IMR-90 (cell line): ENCODE data around the gene NOA1. TPM values are rescaled to one million over a fixed set of nuclear protein-coding genes. Genes with fewer than 3 reads are reported as not detected.

ENCODE experiments used
- ATAC-seq: fragments of 200-7000 bp; cut with Tn5 transposase; 2 replicates; pipeline ENCODE4 v1.9.1; 2020; ENCODE audit warnings: low read depth, mild to moderate bottlenecking, moderate library complexity
- BruUV-seq: library from RNA; stranded (reverse); fragments of 400-500 nt; replicated peaks from 2 replicates; lab custom pipeline; 2021; lab: Mats Ljungman, UMichigan
- CTCF ChIA-PET: fragments of 300-600 bp; formaldehyde crosslinking; extraction: SDS; loops from one replicate; lab custom pipeline; 2021; ENCODE audit warnings: antibody characterized with exemption; lab: Yijun Ruan, JAX
- POLR2A ChIA-PET: fragments of 300-600 bp; sonication (Branson Sonifier 250); formaldehyde crosslinking; loops from one replicate; lab custom pipeline; 2022; ENCODE audit warnings: antibody characterized with exemption; ENCODE audit not compliant: unreplicated experiment; lab: Charles Lee
- DNase-seq: peaks from one replicate; pipeline ENCODE4 v3.0.0; 2013
- H2AFZ ChIP-seq: replicated peaks from 2 replicates; pipeline ENCODE3; 2013; ENCODE audit warnings: low read length, mild to moderate bottlenecking; ENCODE audit not compliant: poor library complexity
- H2AK5ac ChIP-seq: 2 replicates; pipeline ENCODE4 v1.6.1; 2013; ENCODE audit warnings: low read depth, low read length, inconsistent platforms
- H2AK9ac ChIP-seq: replicated peaks from 2 replicates; pipeline ENCODE3; 2013; ENCODE audit warnings: mild to moderate bottlenecking, low read depth, low read length, moderate library complexity; ENCODE audit not compliant: poor library complexity
- H2BK120ac ChIP-seq: 2 replicates; pipeline ENCODE4 v1.6.1; 2013; ENCODE audit warnings: low read depth, low read length, inconsistent platforms
- H2BK15ac ChIP-seq: 3 replicates; pipeline ENCODE4 v1.6.1; 2013; ENCODE audit warnings: low read depth, low read length, inconsistent platforms
- H2BK20ac ChIP-seq: 2 replicates; pipeline ENCODE4 v1.6.1; 2013; ENCODE audit warnings: low read depth, mild to moderate bottlenecking, inconsistent platforms, low read length, moderate library complexity
- H2BK5ac ChIP-seq: 2 replicates; pipeline ENCODE4 v1.6.1; 2013; ENCODE audit warnings: mild to moderate bottlenecking, low read depth, low read length, inconsistent platforms; ENCODE audit not compliant: poor library complexity, severe bottlenecking
- H3K14ac ChIP-seq: replicated peaks from 2 replicates; pipeline ENCODE4 v1.6.1; 2013; ENCODE audit warnings: low read depth, low read length, inconsistent platforms
- H3K18ac ChIP-seq: 2 replicates; pipeline ENCODE4 v1.6.1; 2013; ENCODE audit warnings: low read depth, low read length, control low read depth
- H3K23ac ChIP-seq: 2 replicates; pipeline ENCODE4 v1.6.1; 2013; ENCODE audit warnings: low read depth, low read length, inconsistent platforms
- H3K27ac ChIP-seq: 2 replicates; pipeline ENCODE4 v1.5.1; 2013; ENCODE audit warnings: mild to moderate bottlenecking, control low read depth, low read length; ENCODE audit not compliant: insufficient read depth
- H3K27me3 ChIP-seq: 2 replicates; pipeline ENCODE4 v1.6.1; 2013; ENCODE audit warnings: low read length; ENCODE audit not compliant: control insufficient read depth, insufficient read depth
- H3K36me3 ChIP-seq: 2 replicates; pipeline ENCODE4 v1.6.1; 2013; ENCODE audit warnings: low read length, mixed read lengths; ENCODE audit not compliant: control insufficient read depth, insufficient read depth
- H3K4ac ChIP-seq: 2 replicates; pipeline ENCODE4 v1.6.1; 2013; ENCODE audit warnings: low read depth, low read length, inconsistent platforms
- H3K4me1 ChIP-seq: 2 replicates; pipeline ENCODE4 v1.6.1; 2013; ENCODE audit warnings: low read length, mixed read lengths; ENCODE audit not compliant: control insufficient read depth, insufficient read depth
- H3K4me2 ChIP-seq: 2 replicates; pipeline ENCODE4 v1.6.1; 2013; ENCODE audit warnings: low read depth, mild to moderate bottlenecking, control low read depth, low read length, moderate library complexity
- H3K4me3 ChIP-seq: 2 replicates; pipeline ENCODE4 v1.5.1; 2013; ENCODE audit warnings: low read depth, mild to moderate bottlenecking, control low read depth, low read length, moderate library complexity; ENCODE audit not compliant: insufficient read depth
- H3K56ac ChIP-seq: 2 replicates; pipeline ENCODE4 v1.6.1; 2013; ENCODE audit warnings: low read length, inconsistent platforms; ENCODE audit not compliant: insufficient read depth; ENCODE audit errors: extremely low read depth
- H3K79me1 ChIP-seq, 2 experiments: 2 replicates each; pipeline ENCODE4 v1.6.1; 2013; ENCODE audit warnings: low read length in 2 of 2, inconsistent platforms in 1 of 2, low read depth in 1 of 2
- H3K9ac ChIP-seq: 2 replicates; pipeline ENCODE4 v1.6.1; 2013; ENCODE audit warnings: low read depth, low read length, control low read depth
- H3K9me1 ChIP-seq: 2 replicates; pipeline ENCODE4 v1.6.1; 2013; ENCODE audit warnings: low read length, inconsistent platforms; ENCODE audit not compliant: insufficient read depth
- H3K9me3 ChIP-seq: 2 replicates; pipeline ENCODE4 v1.6.1; 2013; ENCODE audit warnings: low read length; ENCODE audit not compliant: control insufficient read depth, insufficient read depth
- H4K20me1 ChIP-seq: 2 replicates; pipeline ENCODE4 v1.6.1; 2013; ENCODE audit warnings: low read length, inconsistent platforms; ENCODE audit not compliant: insufficient read depth
- H4K5ac ChIP-seq: 2 replicates; pipeline ENCODE4 v1.6.1; 2013; ENCODE audit warnings: mild to moderate bottlenecking, low read depth, low read length, control low read depth
- H4K8ac ChIP-seq, 2 experiments: 2 replicates each; pipeline ENCODE4 v1.6.1; 2013; ENCODE audit warnings: low read depth in 2 of 2, low read length in 2 of 2, control low read depth in 1 of 2, inconsistent platforms in 1 of 2
- H4K91ac ChIP-seq: 2 replicates; pipeline ENCODE4 v1.6.1; 2013; ENCODE audit warnings: low read depth, low read length, inconsistent platforms; ENCODE audit not compliant: insufficient read depth
- CEBPB ChIP-seq: IDR thresholded peaks from 2 replicates; pipeline ENCODE4 v1.6.1; 2012; ENCODE audit warnings: low read depth, low read length, improper control_type of control experiment
- CHD1 ChIP-seq: IDR thresholded peaks from 2 replicates; pipeline ENCODE4 v1.6.1; 2012; ENCODE audit warnings: low read depth, low read length, improper control_type of control experiment
- MAZ ChIP-seq: IDR thresholded peaks from 2 replicates; pipeline ENCODE4 v1.6.1; 2012; ENCODE audit warnings: low read depth, mild to moderate bottlenecking, low read length, improper control_type of control experiment, moderate library complexity, borderline replicate concordance
- POLR2A ChIP-seq: IDR thresholded peaks from 2 replicates; pipeline ENCODE4 v1.6.1; 2012; ENCODE audit warnings: mild to moderate bottlenecking, low read depth, low read length
- RFX5 ChIP-seq: IDR thresholded peaks from 2 replicates; pipeline ENCODE4 v1.8.0; 2012; ENCODE audit warnings: low read depth, mild to moderate bottlenecking, low read length, moderate library complexity
- SMC3 ChIP-seq: fragments of 150-350 bp; IDR thresholded peaks from 2 replicates; pipeline ENCODE4 v1.6.1; 2016; ENCODE audit warnings: low read depth, mild to moderate bottlenecking, antibody characterized with exemption, low read length, moderate library complexity
- USF2 ChIP-seq: fragments of 150-350 bp; IDR thresholded peaks from 2 replicates; pipeline ENCODE4 v1.6.1; 2017; ENCODE audit warnings: mild to moderate bottlenecking, antibody characterized with exemption, low read length, low read depth
- WGBS, 2 experiments: methylation state at CpG; one replicate each; pipeline versions ENCODE4 v1.1.5 to v1.1.7; 2013; ENCODE audit warnings: missing lambda C conversion rate in 2 of 2; ENCODE audit not compliant: insufficient read length in 1 of 2; ENCODE audit errors: extremely low coverage in 2 of 2; 5-methylcytosine and 5-hydroxymethylcytosine counted together
- dilution Hi-C: fragments of 300-500 bp; cut with HindIII; formaldehyde crosslinking; loops from one replicate; pipeline ENCODE4 v1.14.3; 2018; ENCODE audit warnings: low sequenced_read_pairs; ENCODE audit not compliant: unreplicated experiment
- in situ Hi-C: fragments of 300-500 bp; cut with MboI; formaldehyde crosslinking; loops from 3 replicates; pipeline ENCODE4 v1.14.3; 2019; ENCODE audit warnings: low sequenced_read_pairs, inconsistent platforms, mixed read lengths
- intact Hi-C: fragments of 100-400 bp; cut with micrococcal nuclease; formaldehyde crosslinking; loops from 2 replicates; pipeline ENCODE4 v1.10.0; 2022
- polyA plus RNA-seq, 3 experiments: library from polyadenylated mRNA; depleted of rRNA; stranded (reverse); fragments of >200 nt; gene quantifications; 2 replicates each; pipeline ENCODE4 v1.2.3, GENCODE V29; 2012; ENCODE audit warnings: low replicate concordance in 1 of 3
- total RNA-seq: library from RNA; depleted of rRNA; stranded (reverse); fragments of >200 nt; gene quantifications from 2 replicates; pipeline ENCODE4 v1.2.3, GENCODE V29; 2012
- TF ChIP-seq, protein P1 (sequence below): fragments of 150-350 bp; IDR thresholded peaks from 2 replicates; pipeline ENCODE4 v1.6.1; 2016; ENCODE audit warnings: low read depth, mild to moderate bottlenecking, low read length, moderate library complexity, borderline replicate concordance

The NOA1 gene
- total and polyA plus RNA-seq, 2 of the 4 experiments (the other 2 are of a cell fraction) = 10.4 to 10.8 TPM

GRCh38 chr4:56999751-57000150 lies 22.3 kb upstream of the NOA1 start:
- Histone ChIP-seq H3K36me3 (peaks cover 25% of the 10 kb centered on the region), H3K4me2 (no peak overlapping the region), H3K9ac (no peak overlapping the region), H2BK120ac (no peak overlapping the region), H3K14ac (no peak overlapping the region), H3K79me1 (peaks cover 26 to 29% of the 10 kb centered on the region in 2 experiments), H2AK5ac (no peak overlapping the region), H3K4ac (no peak overlapping the region), H3K9me3 (no peaks in the 10 kb centered on the region), H2AFZ (no peak overlapping the region), H3K27ac (no peak overlapping the region), H2BK20ac (no peak overlapping the region), H4K5ac (no peak overlapping the region), H2BK15ac (no peak overlapping the region), H3K9me1 (peaks cover 4% of the 10 kb centered on the region; the same call in 1 of the 2 replicates), H2AK9ac (no peak overlapping the region), H2BK5ac (no peak overlapping the region), H4K20me1 (peaks cover 9% of the 10 kb centered on the region; the same call in 1 of the 2 replicates), H3K4me3 (no peak overlapping the region), H3K18ac (no peak overlapping the region), H4K91ac (no peak overlapping the region), H3K23ac (no peak overlapping the region), H3K27me3 (no peaks in the 10 kb centered on the region), H4K8ac (no peak overlapping the region), H3K4me1 (peaks cover 2% of the 10 kb centered on the region), H3K56ac (no peak overlapping the region)
- no TSS peak for BruUV-seq
- intact Hi-C loops = no loop called here
- in situ Hi-C loops = no loop called here
- ATAC-seq (no peak), DNase-seq (no peak)
- dilution Hi-C loops = no loop called here
- ChIA-PET CTCF (no interaction called here), POLR2A (no interaction called here)
- WGBS, 2 experiments = no CpG with 5 or more reads among the region's 1 CpG
- TF ChIP-seq CHD1 (no peak), USF2 (no peak), CEBPB (no peak), POLR2A (no peak), MAZ (no peak), SMC3 (no peak), RFX5 (no peak)
- TF ChIP-seq, protein P1, sequence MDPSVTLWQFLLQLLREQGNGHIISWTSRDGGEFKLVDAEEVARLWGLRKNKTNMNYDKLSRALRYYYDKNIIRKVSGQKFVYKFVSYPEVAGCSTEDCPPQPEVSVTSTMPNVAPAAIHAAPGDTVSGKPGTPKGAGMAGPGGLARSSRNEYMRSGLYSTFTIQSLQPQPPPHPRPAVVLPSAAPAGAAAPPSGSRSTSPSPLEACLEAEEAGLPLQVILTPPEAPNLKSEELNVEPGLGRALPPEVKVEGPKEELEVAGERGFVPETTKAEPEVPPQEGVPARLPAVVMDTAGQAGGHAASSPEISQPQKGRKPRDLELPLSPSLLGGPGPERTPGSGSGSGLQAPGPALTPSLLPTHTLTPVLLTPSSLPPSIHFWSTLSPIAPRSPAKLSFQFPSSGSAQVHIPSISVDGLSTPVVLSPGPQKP = no peak
